Hematopoietic multipotent progenitor cell treated with erythropoietin and hydrocortisone succinate and interleukin-3 and kit ligand, for 15 days (in vitro differentiated cells): ENCODE results near the gene C1QTNF9B.
"Not testable (repeated sequence)": the region's sequence is repeated elsewhere in the genome, so short reads cannot be mapped to it uniquely, and the experiment has no call there.

Source experiments
- DNase-seq: peaks from one replicate; pipeline ENCODE4 v3.0.0-alpha.2; 2015; ENCODE audit warnings: low spot score

C1QTNF9B gene

GRCh38 chr13:23897452-23897919, at the start of gene C1QTNF9B:
Gene C1QTNF9B, minus strand, starts transcription at chr13:23897502.
- not testable (repeated sequence) for DNase-seq

GRCh38 chr13:23946900-23947299, 49.6 kb upstream of the C1QTNF9B start:
- DNase-seq = no peak

- no peak for DNase-seq
These were observed 48.8 kb upstream of the C1QTNF9B start for GRCh38 chr13:23946067-23946466.

GRCh38 chr13:23945612-23946011, 48.3 kb upstream of the C1QTNF9B start:
- no peak for DNase-seq

GRCh38 chr13:23941211-23941610, 43.9 kb upstream of the C1QTNF9B start:
- DNase-seq = no peak

- not testable (repeated sequence) for DNase-seq
These were observed 42.4 kb upstream of the C1QTNF9B start for GRCh38 chr13:23939666-23940065.

DNA sequence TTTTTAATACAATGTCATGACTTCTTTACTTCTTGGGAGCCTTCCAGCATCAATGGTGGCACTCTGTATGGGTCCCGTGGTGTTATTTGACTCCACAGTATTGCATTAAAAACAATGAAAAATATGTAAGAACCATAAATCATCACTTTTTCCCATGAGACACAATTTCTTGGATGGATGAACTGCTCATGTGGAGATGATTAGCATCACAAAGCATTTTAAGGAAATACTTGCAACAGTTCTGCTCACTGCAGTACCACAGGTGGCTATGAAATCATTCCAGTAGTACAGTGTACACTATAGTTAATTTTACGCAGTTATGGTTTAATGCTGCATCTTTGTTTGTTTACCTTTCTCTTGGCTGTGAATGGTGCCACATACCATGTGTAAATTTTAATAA, 37.2 kb upstream of the C1QTNF9B start:
- no peak for DNase-seq

DNA sequence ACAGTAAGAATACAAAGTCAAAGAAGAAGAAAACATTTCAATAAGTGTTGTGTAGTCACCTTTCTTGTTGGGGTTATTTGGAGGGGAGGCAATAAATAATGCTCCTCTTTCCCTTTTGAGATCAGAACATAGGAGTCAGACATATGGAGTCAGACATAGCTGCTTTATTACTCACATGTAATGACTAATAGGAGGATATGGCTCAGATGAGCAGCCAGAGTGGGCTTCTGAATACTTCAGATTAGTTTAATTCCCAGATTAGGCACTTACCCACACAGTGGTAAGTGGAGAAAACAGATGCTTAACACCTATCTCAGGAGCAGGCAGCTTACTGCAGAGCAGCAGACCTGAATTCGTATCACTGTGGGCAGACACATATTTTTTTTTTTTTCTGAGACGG, 31.7 kb upstream of the C1QTNF9B start:
- DNase-seq = no peak

DNA sequence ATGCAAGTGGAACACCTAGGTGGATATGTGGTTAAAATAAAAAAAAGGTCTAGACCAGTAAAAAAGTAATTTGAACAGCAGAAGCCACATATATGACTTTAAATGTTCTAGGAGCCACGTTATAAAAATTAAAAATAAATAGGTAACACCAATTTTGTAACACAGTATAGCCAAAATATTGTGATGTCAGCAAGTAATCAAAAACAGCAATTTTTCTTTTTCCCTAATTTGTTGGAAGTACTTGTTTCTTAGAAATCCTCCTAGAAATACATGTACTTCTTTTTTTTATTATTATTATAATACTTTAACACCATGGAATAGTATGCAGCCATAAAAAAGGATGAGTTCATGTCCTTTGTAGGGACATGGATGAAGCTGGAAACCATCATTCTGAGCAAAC, 25.7 kb upstream of the C1QTNF9B start:
- no peak for DNase-seq

- no peak for DNase-seq
These were observed 25.0 kb upstream of the C1QTNF9B start for GRCh38 chr13:23922005-23922932.

DNA sequence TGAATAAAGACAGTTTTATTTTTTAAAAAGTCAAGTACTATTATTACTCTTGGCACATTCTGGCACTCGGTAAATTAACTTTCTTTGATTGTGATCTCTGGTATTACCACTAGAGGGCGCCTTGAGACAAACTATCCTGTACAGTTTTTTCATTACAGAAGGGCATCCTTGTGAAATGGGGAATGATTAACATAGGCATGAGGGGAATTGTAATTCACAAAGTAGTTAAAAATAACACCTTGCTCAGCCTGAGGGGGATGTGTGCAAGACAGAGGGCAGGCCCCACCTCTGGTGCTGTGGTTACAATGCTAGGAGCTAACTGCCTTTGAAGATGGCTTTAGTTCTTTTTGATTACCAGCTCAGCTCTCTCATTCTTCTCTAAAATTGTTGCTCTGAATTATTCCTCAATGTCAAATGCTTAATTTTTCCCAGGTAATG, 24.2 kb upstream of the C1QTNF9B start:
- DNase-seq = peak; percentile 54

DNA sequence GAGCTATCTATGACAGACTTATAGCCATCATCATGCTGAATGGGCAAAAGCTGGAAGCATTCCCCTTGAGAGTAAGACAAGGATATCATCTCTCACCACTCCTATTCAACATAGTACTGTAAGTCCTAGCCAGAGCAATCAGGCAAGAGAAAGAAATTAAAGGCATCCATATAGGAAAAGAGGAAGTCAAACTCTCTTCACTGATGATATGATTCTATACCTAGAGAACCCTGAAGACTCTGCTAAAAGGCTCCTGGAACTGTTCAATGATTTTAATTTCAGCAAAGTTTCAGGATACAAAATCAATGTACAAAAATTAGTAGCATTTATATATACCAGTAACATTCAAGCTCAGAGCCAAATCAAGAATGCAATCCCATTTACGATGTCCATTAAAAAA, 21.7 kb upstream of the C1QTNF9B start:
- no peak for DNase-seq

GRCh38 chr13:23918208-23918607, 20.9 kb upstream of the C1QTNF9B start:
- DNase-seq = no peak

DNA sequence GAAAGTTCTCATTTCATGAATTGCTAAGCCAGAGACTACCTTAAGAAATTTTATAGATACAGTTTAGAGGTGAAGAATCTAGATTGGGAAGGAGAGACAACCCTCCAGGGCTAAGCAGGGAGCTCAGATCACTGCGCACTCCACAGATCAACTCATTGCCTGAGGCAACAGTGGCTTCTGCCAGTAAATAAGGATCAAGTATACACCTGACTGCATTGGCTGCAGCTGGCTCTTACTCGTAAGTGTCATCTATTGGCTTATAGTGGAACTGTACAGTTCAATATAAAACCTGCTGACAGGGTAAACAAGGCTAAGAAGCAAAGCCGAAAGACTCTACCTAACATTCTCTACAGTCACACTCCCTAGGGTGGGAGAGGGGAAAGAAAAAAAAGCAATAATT, 18.0 kb upstream of the C1QTNF9B start:
- DNase-seq = no peak

DNA sequence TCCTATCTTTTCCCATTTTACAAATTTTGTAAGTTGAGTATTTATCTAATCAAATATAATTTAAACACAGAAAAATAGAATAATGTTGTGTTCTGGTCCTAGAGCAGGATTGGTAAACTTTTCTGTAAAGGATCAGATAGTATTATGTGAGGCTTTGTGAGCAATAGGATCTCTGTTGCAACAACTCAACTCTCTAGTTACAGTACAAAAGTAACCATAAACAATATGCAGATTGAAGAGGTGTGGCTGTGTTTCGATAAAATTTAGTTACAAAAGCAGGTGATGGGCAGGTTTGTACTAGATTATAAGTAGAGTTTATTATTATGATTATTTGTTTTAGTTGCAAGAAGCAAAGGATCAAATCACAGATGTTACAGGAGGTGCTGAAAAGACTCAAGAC, 15.2 kb upstream of the C1QTNF9B start:
- DNase-seq = no peak

GRCh38 chr13:23909606-23910005, 12.3 kb upstream of the C1QTNF9B start:
- DNase-seq = no peak

- no peak for DNase-seq
These were observed 8.5 kb upstream of the C1QTNF9B start for GRCh38 chr13:23905766-23906165.

DNA sequence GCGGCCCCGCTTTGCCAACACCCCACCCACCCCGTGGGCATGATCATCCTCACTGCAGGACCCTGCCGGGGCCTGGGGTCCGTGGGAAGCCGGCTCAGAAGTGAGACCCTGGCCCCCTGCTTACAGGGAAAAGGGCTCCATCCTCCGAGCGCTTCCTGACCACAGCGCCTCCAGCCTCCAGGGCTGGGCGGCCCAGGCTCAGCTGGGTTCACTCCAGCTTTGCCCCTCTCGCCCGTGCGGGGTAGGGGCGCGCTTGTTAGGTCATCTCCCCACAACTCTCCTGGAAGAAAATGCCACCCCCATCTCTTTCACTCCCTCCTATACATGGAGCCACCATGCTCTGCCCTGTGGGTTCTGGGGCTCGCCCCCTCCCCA, 6.6 kb upstream of the C1QTNF9B start:
- no peak for DNase-seq

DNA sequence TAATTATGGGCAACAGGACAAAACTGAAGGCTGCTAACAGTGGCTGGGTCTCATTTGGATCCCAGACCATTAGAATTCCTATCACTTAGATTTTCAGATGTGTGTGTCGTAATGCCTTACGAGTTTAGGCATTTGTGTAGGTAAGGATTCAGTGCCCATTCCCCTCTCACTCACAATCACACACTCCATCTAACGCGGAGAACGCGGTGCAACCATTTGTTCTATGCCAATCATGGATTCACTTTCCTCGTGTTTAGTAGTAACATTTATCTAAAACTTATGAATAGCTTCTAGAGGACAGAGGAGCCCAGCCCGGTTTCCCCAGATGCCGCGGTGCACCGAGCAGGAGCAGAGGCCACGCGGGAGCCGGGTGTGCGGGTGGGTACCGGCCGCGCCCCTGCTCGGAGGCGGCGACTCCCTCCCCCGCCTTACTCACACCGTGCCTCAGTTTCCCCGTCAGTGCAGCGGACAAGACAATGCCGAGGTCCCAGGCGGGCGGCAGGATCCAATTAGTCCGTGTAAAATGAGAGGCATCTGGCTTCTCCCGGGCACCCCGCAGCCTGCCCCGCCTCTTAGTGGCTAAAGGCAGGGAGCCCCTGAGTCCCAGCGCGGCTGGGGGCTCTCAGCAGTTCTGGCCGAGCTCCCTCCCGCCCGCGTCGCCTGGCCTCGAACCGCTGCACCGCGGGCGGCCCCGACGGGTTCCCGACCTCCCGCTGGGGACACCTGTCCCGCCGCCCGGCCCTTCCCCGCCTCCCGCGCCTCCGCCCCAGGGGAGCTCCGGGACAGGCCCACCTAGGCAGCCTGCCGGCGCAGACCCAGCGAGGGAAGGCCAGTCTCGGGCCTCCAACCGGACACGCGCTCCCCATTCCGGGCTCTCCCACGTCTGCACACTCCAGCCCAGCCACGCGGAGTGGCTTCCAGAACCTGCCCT, 5.9 kb upstream of the C1QTNF9B start:
- no peak for DNase-seq

- no peak for DNase-seq
These were observed 4.1 kb upstream of the C1QTNF9B start for GRCh38 chr13:23901365-23901764.

DNA sequence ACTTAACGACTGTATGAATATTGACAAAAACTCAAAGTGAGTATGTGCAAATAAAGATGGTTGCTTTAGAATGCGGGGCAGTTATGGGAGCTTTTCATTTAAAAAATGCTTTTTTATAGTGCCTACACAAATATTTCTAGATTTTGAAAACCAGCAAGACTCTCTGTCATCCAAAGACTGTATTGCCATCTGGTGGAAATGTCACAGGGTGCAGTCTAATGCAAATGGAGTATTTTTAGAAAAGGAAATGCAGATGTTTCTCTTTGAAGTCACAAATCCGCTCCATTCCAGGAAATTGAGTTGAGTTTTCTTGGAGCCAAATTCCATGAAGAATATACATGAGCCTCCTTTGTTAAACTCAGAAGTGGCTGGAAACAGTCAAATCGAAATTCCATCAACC, 2.3 kb upstream of the C1QTNF9B start:
- DNase-seq = no peak

DNA sequence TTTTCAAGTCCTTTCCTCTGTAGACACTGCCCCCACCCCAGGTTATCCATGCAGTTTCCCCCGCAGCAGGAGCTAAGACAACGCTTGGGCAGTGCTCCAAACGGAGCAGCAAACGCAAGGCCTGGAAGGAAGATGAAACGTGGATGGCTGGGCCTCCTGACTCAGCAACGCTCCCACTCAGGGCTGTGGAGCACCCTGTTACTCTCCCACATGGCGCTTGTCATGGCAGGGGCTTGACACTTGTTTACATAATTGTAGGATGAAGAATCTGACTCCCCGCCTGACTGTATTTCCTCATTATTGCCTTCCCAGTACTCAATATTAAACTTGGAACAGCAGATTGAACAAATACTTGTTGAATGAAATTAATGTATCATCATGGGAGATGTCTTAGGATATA, 799 bp upstream of the C1QTNF9B start:
- DNase-seq = no peak

DNA sequence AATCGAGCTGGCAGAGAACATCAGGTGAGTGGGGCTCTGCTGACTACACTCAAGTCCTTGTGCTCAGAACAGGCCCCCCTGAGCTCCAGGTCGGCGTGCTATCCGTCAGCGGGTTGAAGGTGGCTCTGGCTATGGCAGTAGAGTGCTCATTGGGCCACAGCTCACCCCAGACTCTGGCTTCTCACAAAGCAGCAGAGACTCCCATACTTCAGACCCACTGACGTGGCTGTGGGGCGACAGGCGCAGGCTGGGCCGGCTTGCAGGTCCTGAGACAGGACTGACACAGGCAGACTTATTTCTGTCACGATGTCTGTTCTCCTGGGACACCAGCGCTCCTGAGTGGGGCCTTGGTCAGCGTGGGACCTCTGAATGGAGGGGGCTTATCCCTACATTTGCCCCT, 2.6 kb downstream of the C1QTNF9B start:
- DNase-seq = not testable (repeated sequence)
